Astrocyte of the cerebellum (primary cell): ENCODE measurements around the gene SOBP.

Source experiments
- DNase-seq: peaks from one replicate; pipeline ENCODE4 v3.0.0-alpha.2; 2011; ENCODE audit warnings: low read depth
- H3K4me3 ChIP-seq: 2 replicates; pipeline ENCODE4 v1.5.1; 2011; ENCODE audit warnings: mild to moderate bottlenecking, low read depth, low read length, moderate library complexity
- CTCF ChIP-seq: IDR thresholded peaks from 2 replicates; pipeline ENCODE4 v1.5.1; 2012; ENCODE audit warnings: low read length, low read depth, moderate library complexity, mild to moderate bottlenecking; ENCODE audit errors: missing control alignments
- in situ Hi-C: cut with HindIII; loops from 2 replicates; pipeline ENCODE4 v1.10.0; 2017; ENCODE audit warnings: low sequenced_read_pairs

The SOBP gene

GRCh38 chr6:107489636-107490565, at the start of gene SOBP:
Gene SOBP (plus strand): TSS chr6:107490117. CDS start chr6:107490617, 500 bp downstream.
- in situ Hi-C loops, result no loop called here
- DNase-seq, result no peak
- peak within 1 kb of the TSS; percentile 60 for H3K4me3 ChIP-seq
- no peak for TF ChIP-seq CTCF

- H3K4me3 ChIP-seq, result no peak overlapping the region
- no peak for DNase-seq
- in situ Hi-C loops, result no loop called here
- TF ChIP-seq CTCF, result no peak
Measured at GRCh38 chr6:107440936-107441335, 49.0 kb upstream of the SOBP start.

- DNase-seq, result no peak
- TF ChIP-seq CTCF, result no peak
- H3K4me3 ChIP-seq, result no peak overlapping the region
- in situ Hi-C loops, result no loop called here
Measured at GRCh38 chr6:107441682-107442081, 48.2 kb upstream of the SOBP start.

GRCh38 chr6:107442938-107443607, 46.8 kb upstream of the SOBP start:
- in situ Hi-C loops, result no loop called here
- no peak overlapping the region for H3K4me3 ChIP-seq
- no peak for DNase-seq
- TF ChIP-seq CTCF, result no peak

GRCh38 chr6:107443608-107444267, 46.2 kb upstream of the SOBP start:
- TF ChIP-seq CTCF, result no peak
- in situ Hi-C loops, result no loop called here
- DNase-seq, result no peak
- no peak overlapping the region for H3K4me3 ChIP-seq

- no peak overlapping the region for H3K4me3 ChIP-seq
- no peak for TF ChIP-seq CTCF
- in situ Hi-C loops, result no loop called here
- DNase-seq, result no peak
Measured at GRCh38 chr6:107444277-107444676, 45.6 kb upstream of the SOBP start.
